H1 (cell line): ENCODE measurements around the gene COL20A1. TPM values are rescaled to one million over a fixed set of nuclear protein-coding genes. Genes with fewer than 3 reads are reported as not detected.

Experiments used
- CHD7 ChIP-seq: fragments of 300-600 bp; sonication (generic); IDR thresholded peaks from 2 replicates; pipeline ENCODE4 v1.7.1; 2012; ENCODE audit warnings: low read length, moderate library complexity, mild to moderate bottlenecking, inconsistent platforms; ENCODE audit not compliant: insufficient replicate concordance
- CREB1 ChIP-seq: IDR thresholded peaks from 2 replicates; pipeline ENCODE4 v1.6.1; 2012; ENCODE audit warnings: inconsistent platforms
- CTBP2 ChIP-seq: IDR thresholded peaks from 2 replicates; pipeline ENCODE4 v1.7.0; 2011; ENCODE audit warnings: borderline replicate concordance, mild to moderate bottlenecking, moderate library complexity, mixed read lengths, low read length; ENCODE audit not compliant: insufficient read depth, insufficient read length
- EGR1 ChIP-seq: IDR thresholded peaks from 2 replicates; pipeline ENCODE4 v1.6.1; 2011; ENCODE audit warnings: low read depth, low read length, borderline replicate concordance
- FOSL1 ChIP-seq: IDR thresholded peaks from 2 replicates; pipeline ENCODE4 v1.6.1; 2011; ENCODE audit warnings: mild to moderate bottlenecking, low read depth, low read length, moderate library complexity; ENCODE audit not compliant: insufficient read depth
- HDAC6 ChIP-seq: IDR thresholded peaks from one replicate; pipeline ENCODE4 v1.7.1; 2012; ENCODE audit warnings: low read depth, mild to moderate bottlenecking, inconsistent platforms, low read length, moderate library complexity
- POLR2AphosphoS5 ChIP-seq: IDR thresholded peaks from 2 replicates; pipeline ENCODE4 v1.6.1; 2011; ENCODE audit warnings: low read depth, low read length
- RBBP5 ChIP-seq: IDR thresholded peaks from 2 replicates; pipeline ENCODE4 v1.7.1; 2012; ENCODE audit warnings: low read depth, mild to moderate bottlenecking, inconsistent platforms, low read length, moderate library complexity, borderline replicate concordance
- polyA plus RNA-seq, 7 experiments: library from polyadenylated mRNA; depleted of rRNA in 3 of 7; stranded (reverse) in 5 of 7; unstranded in 2 of 7; fragments of >200 nt in 5 of 7; fragments of 200-250 nt in 2 of 7; gene quantifications; 1 replicate in 5 of 7; 2 replicates in 1 of 7; 4 replicates in 1 of 7; pipeline versions ENCODE4 v1.2.1 to v1.2.3, GENCODE V29; 2011 to 2013; ENCODE audit warnings: missing spikeins in 2 of 7, mixed read lengths in 2 of 7
- total RNA-seq: library from RNA; stranded (reverse); fragmentation: NEBNext Ultra II Directional; extraction: Animal tissue kit (Norgen Biotek cat#: 25700); gene quantifications from 2 replicates; pipeline ENCODE4 v1.2.1, GENCODE V29; 2021

The COL20A1 gene
- total and polyA plus RNA-seq, 2 of the 8 experiments (the other 6 are each of a cell fraction or from before 2014, with no cell fraction given): 0.19 to 0.21 TPM

- TF ChIP-seq CHD7 (no peak), EGR1 (no peak), HDAC6 (no peak), FOSL1 (no peak), RBBP5 (no peak), CTBP2 (no peak), POLR2AphosphoS5 (no peak), CREB1 (no peak)
- TF ChIP-seq, all 59 proteins: peak for 0
Observed at GRCh38 chr20:63311186-63311832, 18.3 kb downstream of the COL20A1 start (continued).
